Measurements from ENCODE around the gene ZFP3. TPM values are rescaled to one million over a fixed set of nuclear protein-coding genes. Genes with fewer than 3 reads are reported as not detected.
"Not testable (repeated sequence)": the region's sequence is repeated elsewhere in the genome, so short reads cannot be mapped to it uniquely, and the experiment has no call there.

ZFP3 gene
- total RNA-seq, 2 donors from 2014 or later = 6.2 to 6.3 TPM

DNA sequence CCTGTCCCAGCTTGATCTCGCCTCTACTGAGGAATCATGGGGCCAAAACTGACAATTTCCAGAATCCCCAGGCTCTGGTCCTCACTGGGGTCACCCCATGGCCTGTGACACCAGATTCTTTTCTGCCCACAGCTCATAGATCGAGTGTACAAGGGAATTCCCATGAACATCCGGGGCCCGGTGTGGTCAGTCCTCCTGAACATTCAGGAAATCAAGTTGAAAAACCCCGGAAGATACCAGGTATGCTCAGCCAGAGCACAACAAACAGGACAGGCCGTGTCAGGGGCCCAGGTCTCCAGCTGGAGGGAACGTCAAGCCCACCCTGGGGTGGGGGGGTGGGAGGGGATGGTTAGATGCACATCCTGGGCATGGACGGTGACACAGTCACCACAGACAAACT lies 55.0 kb downstream of the ZFP3 start:
- DNase-seq = peak; percentile 14
- intact Hi-C loops (cut with DNase I) = no loop called here

DNA sequence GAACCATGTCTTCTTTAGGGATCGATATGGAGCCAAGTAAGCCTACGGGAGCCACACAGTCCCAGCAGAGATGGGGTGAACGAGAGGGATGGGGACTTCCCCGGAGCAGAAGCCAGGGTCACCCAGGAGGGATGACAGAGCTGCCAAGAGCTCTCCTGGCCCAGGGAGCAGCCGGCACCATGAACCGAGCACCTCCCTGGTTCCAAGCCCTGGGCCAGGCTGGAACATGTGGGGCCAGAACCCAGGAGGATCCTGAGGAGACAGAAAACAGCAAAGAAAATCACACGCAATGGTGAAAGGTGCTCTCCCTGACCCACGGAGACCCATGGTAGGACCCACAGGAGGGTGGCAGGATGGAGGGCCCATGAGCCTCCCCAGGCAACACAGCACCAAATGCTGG lies 55.7 kb downstream of the ZFP3 start:
- H3K27ac ChIP-seq; H3K4me1 ChIP-seq; intact Hi-C loops (cut with DNase I); H3K4me3 ChIP-seq; H3K9me3 ChIP-seq; H3K36me3 ChIP-seq; H3K9ac ChIP-seq (ENCODE audit: low read depth in 2 of 2, low read length in 2 of 2); H3K27me3 ChIP-seq: not testable (repeated sequence)
- DNase-seq = peak; percentile 10

More for the DNA sequence above, 55.0 kb downstream of the ZFP3 start:
- no peaks in the 10 kb centered on the region for H3K4me1 ChIP-seq
- H3K9me3 ChIP-seq = no peaks in the 10 kb centered on the region
- no peaks in the 10 kb centered on the region for H3K27me3 ChIP-seq
- H3K9ac ChIP-seq (ENCODE audit: low read depth in 2 of 2, low read length in 2 of 2) = no peak overlapping the region
- no peak for TF ChIP-seq CTCF (IDR thresholded peaks at IDR 0.05)
- no peak overlapping the region for H3K4me3 ChIP-seq
- no peak overlapping the region for H3K27ac ChIP-seq
- no peaks in the 10 kb centered on the region for H3K36me3 ChIP-seq

DNA sequence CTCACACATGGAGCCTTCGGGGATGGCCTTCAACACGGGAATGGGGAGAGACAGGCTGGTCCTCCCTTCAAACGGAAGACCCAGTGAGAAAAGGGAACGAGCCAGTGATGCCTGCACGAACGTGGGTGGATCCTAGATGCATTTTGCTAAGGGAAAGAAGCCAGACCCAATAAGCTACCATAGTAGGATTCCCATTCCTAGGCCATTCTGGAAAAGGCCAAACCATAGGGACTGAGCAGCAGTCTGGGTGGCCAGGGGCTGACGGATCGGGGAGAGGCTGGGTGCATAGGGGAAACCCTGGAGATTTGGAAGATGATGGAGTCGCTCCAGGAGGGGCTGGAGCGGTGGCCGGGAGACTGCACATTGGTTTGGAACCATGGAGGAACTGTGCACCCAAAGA lies 56.3 kb downstream of the ZFP3 start:
- H3K27ac ChIP-seq; intact Hi-C loops (cut with DNase I); H3K9me3 ChIP-seq; DNase-seq; H3K9ac ChIP-seq (ENCODE audit: low read depth in 2 of 2, low read length in 2 of 2); H3K27me3 ChIP-seq; H3K36me3 ChIP-seq; H3K4me1 ChIP-seq; H3K4me3 ChIP-seq: not testable (repeated sequence)

GRCh38 chr17:5135131-5135712 lies 57.0 kb downstream of the ZFP3 start:
- H3K36me3 ChIP-seq; H3K4me1 ChIP-seq; H3K9me3 ChIP-seq; H3K27me3 ChIP-seq; H3K4me3 ChIP-seq; DNase-seq; intact Hi-C loops (cut with DNase I); H3K27ac ChIP-seq; H3K9ac ChIP-seq (ENCODE audit: low read depth in 2 of 2, low read length in 2 of 2): not testable (repeated sequence)

DNA sequence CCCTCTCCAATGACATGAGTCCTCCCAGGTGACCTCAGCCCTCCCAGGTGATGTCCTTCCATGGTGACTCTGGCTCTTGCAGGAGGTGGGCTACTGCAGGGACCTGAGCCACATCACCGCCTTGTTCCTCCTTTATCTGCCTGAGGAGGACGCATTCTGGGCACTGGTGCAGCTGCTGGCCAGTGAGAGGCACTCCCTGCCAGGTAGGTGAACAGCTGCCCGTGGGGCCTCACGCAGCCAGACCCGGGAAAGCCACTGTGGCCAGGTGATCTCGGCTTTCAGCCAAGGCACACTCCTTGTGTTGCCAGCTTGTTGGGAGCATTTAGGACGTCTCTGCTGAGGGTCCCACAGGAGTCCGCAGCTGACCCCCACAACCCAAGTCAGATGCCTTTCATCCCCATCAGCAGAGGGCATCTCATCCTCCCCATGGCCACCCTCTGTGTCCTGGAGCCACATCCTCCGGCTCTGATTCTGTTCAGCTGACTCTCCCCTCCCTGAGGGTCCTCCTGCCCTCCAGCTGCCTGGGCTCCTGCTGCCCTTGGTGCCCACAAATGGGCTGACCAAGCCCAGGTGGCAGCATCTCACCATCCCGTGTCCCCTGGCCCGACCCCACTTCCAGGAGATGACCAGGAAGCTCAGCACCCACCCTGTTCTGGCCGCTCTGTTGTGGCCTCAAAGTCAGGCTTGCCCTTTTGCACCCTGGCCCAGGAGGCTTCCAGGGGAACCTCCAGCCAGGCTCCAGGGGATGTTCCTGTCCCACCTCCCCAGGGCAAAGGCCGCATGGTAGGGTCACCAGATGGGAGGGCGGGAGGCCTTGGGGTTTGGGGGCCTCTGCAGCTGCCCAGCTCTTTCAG lies 57.7 kb downstream of the ZFP3 start:
- no peak for TF ChIP-seq CTCF (IDR thresholded peaks at IDR 0.05)
- Histone ChIP-seq H3K36me3 (no peaks in the 10 kb centered on the region), H3K4me3 (no peak overlapping the region), H3K27ac (no peak overlapping the region), H3K4me1 (no peaks in the 10 kb centered on the region), H3K27me3 (no peaks in the 10 kb centered on the region), H3K9ac (ENCODE audit: low read depth in 2 of 2, low read length in 2 of 2) (no peak overlapping the region), H3K9me3 (no peaks in the 10 kb centered on the region)
- intact Hi-C loops (cut with DNase I) = no loop called here
- no peak for DNase-seq

DNA sequence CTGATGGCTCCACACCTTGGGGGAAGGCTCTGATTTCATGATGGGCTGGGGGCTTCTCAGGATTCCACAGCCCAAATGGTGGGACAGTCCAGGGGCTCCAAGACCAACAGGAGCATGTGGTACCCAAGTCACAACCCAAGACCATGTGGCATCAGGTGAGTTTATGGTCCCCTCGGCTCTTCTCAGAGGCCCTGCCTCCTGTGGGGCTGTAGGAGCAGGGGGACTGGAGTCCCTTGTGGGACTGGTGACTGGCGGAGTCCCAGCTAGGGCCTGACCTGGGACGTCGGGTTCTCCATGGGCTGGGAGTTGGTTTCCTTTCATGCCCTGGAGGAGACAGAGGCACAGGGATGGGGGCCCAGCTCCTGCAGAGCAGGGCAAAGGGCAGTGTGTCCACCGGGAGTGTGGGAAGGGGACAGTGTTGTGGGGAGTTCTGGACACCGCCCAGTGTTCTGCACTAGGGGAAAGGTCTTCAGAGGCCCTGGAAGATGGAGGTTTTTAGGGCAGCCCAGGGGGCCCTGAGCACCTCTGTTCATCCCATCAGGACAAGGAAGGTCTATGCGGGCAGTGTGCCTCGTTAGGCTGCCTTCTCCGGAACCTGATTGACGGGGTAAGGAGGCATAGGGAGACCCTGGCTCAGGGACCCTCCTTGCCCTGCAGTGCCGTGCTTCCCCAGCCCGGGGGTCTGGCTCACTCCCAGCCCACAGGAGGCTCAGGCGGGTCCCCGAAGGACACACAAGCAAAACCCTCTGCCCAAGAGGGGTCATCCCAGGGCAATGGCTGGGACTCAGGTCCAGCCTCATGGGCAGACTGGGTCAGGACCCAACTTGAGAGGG lies 58.5 kb downstream of the ZFP3 start:
- intact Hi-C loops (cut with DNase I); DNase-seq: not testable (repeated sequence)

DNA sequence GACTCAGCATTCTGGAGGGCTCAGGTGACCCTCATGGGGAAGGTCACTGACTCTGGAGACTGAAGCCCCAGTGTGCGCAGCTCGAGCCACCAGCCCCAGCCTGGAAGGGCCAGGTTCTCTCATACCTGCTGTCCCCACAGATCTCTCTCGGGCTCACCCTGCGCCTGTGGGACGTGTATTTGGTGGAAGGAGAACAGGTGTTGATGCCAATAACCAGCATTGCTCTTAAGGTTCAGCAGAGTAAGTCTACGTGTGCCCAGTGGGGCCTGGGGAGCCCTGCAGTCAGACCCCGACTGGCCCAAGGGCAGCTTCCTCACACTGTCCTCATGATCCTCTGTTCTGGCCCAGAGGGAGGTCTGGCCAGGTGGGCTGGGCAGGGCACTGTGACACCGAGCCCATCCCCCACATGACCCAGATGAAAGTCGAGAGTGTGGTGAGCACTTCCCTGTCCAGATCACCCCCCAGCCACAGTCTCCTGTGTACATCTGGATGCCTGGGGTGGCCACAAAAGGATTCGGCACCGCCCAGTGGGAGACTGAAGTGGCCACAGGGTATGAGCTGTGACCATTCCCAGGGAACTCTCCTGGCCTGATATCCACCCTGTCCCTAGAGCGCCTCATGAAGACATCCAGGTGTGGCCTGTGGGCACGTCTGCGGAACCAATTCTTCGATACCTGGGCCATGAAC lies 59.4 kb downstream of the ZFP3 start:
- H3K9me3 ChIP-seq; DNase-seq; H3K27me3 ChIP-seq; H3K36me3 ChIP-seq; H3K4me3 ChIP-seq; H3K9ac ChIP-seq (ENCODE audit: low read depth in 2 of 2, low read length in 2 of 2); H3K4me1 ChIP-seq; intact Hi-C loops (cut with DNase I); H3K27ac ChIP-seq: not testable (repeated sequence)

More for the DNA sequence above, 58.5 kb downstream of the ZFP3 start:
- not testable (repeated sequence) for H3K9me3 ChIP-seq; H3K4me3 ChIP-seq; H3K36me3 ChIP-seq; H3K9ac ChIP-seq (ENCODE audit: low read depth in 2 of 2, low read length in 2 of 2); H3K27ac ChIP-seq; H3K4me1 ChIP-seq; H3K27me3 ChIP-seq

DNA sequence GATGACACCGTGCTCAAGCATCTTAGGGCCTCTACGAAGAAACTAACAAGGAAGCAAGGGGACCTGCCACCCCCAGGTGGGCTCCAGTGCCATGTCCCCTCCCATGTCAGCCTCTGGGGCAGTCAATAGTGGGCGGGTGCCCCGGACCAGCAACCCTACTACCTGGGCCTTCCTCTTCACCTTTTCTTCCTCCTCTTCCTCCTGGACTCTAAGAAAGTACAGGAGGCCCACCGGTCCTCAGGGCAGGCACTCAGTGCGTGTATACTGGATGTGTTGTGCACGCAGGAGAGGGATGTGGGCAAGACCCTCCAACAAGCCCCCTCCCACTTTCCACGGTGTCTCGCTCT lies 59.9 kb downstream of the ZFP3 start:
- H3K9me3 ChIP-seq; DNase-seq; H3K27ac ChIP-seq; H3K36me3 ChIP-seq; H3K4me3 ChIP-seq; intact Hi-C loops (cut with DNase I); H3K27me3 ChIP-seq; H3K9ac ChIP-seq (ENCODE audit: low read depth in 2 of 2, low read length in 2 of 2); H3K4me1 ChIP-seq: not testable (repeated sequence)

Measured in colonic mucosa (tissue), 4 donors.